A673 (cell line): Measurements from ENCODE around the gene MACROH2A2. TPM values are rescaled to one million over a fixed set of nuclear protein-coding genes. Genes with fewer than 3 reads are reported as not detected.

ENCODE experiments used
- BruUV-seq: library from RNA; stranded (reverse); fragments of 400-500 nt; replicated peaks from 2 replicates; lab custom pipeline; 2021; lab: Mats Ljungman, UMichigan
- CTCF ChIA-PET: fragments of 300-600 bp; sonication (Branson Sonifier 250); formaldehyde crosslinking; loops from one replicate; lab custom pipeline; 2022; ENCODE audit warnings: antibody characterized with exemption; lab: Charles Lee
- POLR2A ChIA-PET: fragments of 300-600 bp; sonication (Branson Sonifier 250); formaldehyde crosslinking; loops from one replicate; lab custom pipeline; 2022; ENCODE audit warnings: antibody characterized with exemption; ENCODE audit not compliant: low non-redundant PET; lab: Charles Lee
- DNase-seq: peaks from one replicate; pipeline ENCODE4 v3.0.0-alpha.2; 2015; ENCODE audit warnings: low spot score
- H3K27ac ChIP-seq: fragments of 200-600 bp; sonication (generic); 2 replicates; pipeline ENCODE4 v1.5.1; 2016; ENCODE audit warnings: mixed run types, low read depth, mild to moderate bottlenecking, mixed read lengths, antibody characterized with exemption, low read length; ENCODE audit not compliant: poor library complexity, severe bottlenecking
- H3K27me3 ChIP-seq: fragments of 200-600 bp; sonication (generic); replicated peaks from 2 replicates; pipeline ENCODE4 v1.6.1; 2017; ENCODE audit warnings: mixed run types, low read depth, mild to moderate bottlenecking, mixed read lengths, antibody characterized with exemption, low read length; ENCODE audit not compliant: insufficient read depth, poor library complexity
- H3K36me3 ChIP-seq: fragments of 200-600 bp; sonication (generic); 2 replicates; pipeline ENCODE4 v1.6.1; 2016; ENCODE audit warnings: mixed run types, mild to moderate bottlenecking, mixed read lengths, antibody characterized with exemption, low read length; ENCODE audit not compliant: insufficient read depth, poor library complexity, severe bottlenecking
- H3K4me1 ChIP-seq: fragments of 200-600 bp; sonication (generic); 2 replicates; pipeline ENCODE4 v1.6.1; 2017; ENCODE audit warnings: mixed run types, mild to moderate bottlenecking, mixed read lengths, antibody characterized with exemption, low read length; ENCODE audit not compliant: insufficient read depth, poor library complexity, severe bottlenecking
- H3K4me3 ChIP-seq: fragments of 200-600 bp; sonication (generic); 2 replicates; pipeline ENCODE4 v1.5.1; 2016; ENCODE audit warnings: low read depth, mixed run types, mild to moderate bottlenecking, mixed read lengths, low read length; ENCODE audit not compliant: poor library complexity, severe bottlenecking
- H3K9me3 ChIP-seq: fragments of 200-600 bp; sonication (generic); 2 replicates; pipeline ENCODE4 v1.6.1; 2016; ENCODE audit warnings: mixed run types, low read depth, mild to moderate bottlenecking, mixed read lengths, antibody characterized with exemption, low read length; ENCODE audit not compliant: poor library complexity, severe bottlenecking
- EZH2 ChIP-seq: fragments of 200-600 bp; sonication (generic); IDR thresholded peaks from 2 replicates; pipeline ENCODE4 v1.6.1; 2017; ENCODE audit warnings: borderline replicate concordance, low read depth, mild to moderate bottlenecking, mixed read lengths, antibody characterized with exemption, low read length; ENCODE audit not compliant: poor library complexity, severe bottlenecking
- intact Hi-C: fragments of 100-400 bp; cut with micrococcal nuclease; formaldehyde crosslinking; loops from one replicate; pipeline ENCODE4 v1.10.0; 2022; ENCODE audit not compliant: unreplicated experiment
- total RNA-seq: library from RNA; stranded (reverse); gene quantifications from 2 replicates; pipeline ENCODE4 v1.2.3, GENCODE V29; 2021
- TF ChIP-seq, protein P1 (sequence below): fragments of 300-800, 200-600 bp; sonication (generic); conservative IDR thresholded peaks from 2 replicates; pipeline ENCODE4 v1.5.1; 2017; ENCODE audit warnings: low read depth, mild to moderate bottlenecking, antibody characterized with exemption, low read length, moderate library complexity, mixed read lengths

The MACROH2A2 gene
- total RNA-seq, 1 experiment from 2014 or later = 301 TPM

GRCh38 chr10:70048030-70048723, 4.5 kb upstream of the MACROH2A2 start:
- H3K4me3 ChIP-seq = no peak overlapping the region
- peak overlapping the region; percentile 100 for H3K27ac ChIP-seq
- H3K9me3 ChIP-seq = no peaks in the 10 kb centered on the region
- no peak for TF ChIP-seq EZH2
- TF ChIP-seq, protein P1, sequence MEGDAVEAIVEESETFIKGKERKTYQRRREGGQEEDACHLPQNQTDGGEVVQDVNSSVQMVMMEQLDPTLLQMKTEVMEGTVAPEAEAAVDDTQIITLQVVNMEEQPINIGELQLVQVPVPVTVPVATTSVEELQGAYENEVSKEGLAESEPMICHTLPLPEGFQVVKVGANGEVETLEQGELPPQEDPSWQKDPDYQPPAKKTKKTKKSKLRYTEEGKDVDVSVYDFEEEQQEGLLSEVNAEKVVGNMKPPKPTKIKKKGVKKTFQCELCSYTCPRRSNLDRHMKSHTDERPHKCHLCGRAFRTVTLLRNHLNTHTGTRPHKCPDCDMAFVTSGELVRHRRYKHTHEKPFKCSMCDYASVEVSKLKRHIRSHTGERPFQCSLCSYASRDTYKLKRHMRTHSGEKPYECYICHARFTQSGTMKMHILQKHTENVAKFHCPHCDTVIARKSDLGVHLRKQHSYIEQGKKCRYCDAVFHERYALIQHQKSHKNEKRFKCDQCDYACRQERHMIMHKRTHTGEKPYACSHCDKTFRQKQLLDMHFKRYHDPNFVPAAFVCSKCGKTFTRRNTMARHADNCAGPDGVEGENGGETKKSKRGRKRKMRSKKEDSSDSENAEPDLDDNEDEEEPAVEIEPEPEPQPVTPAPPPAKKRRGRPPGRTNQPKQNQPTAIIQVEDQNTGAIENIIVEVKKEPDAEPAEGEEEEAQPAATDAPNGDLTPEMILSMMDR = no peak
- CTCF ChIA-PET = no interaction called here
- POLR2A ChIA-PET = no interaction called here
- H3K36me3 ChIP-seq = no peaks in the 10 kb centered on the region
- no TSS peak for BruUV-seq
- intact Hi-C loops = no loop called here
- H3K4me1 ChIP-seq = peaks cover 50% of the 10 kb centered on the region
- H3K27me3 ChIP-seq = no peaks in the 10 kb centered on the region
- peak; percentile 76 for DNase-seq

- peak overlapping the region; percentile 100 for H3K27ac ChIP-seq
- POLR2A ChIA-PET = interaction anchor here (1.0 kb wide), 1 partner anchor 118 kb away, joined by 5 read pairs; the partner anchor contains the start of gene SAR1A
Measured at GRCh38 chr10:70051848-70052247, 798 bp upstream of the MACROH2A2 start.

GRCh38 chr10:70053218-70053840, 683 bp downstream of the MACROH2A2 start:
- intact Hi-C loops = loop anchor here (5.0 kb wide), 2 partner anchors 81 to 94 kb away; partner anchors contain the start of gene TYSND1
- TF ChIP-seq, protein P1 = no peak
- no peak for TF ChIP-seq EZH2
- peaks cover 78% of the 10 kb centered on the region for H3K4me1 ChIP-seq
- H3K36me3 ChIP-seq = peaks cover 9% of the 10 kb centered on the region
- ChIA-PET POLR2A (interaction anchor here (0.5 to 0.7 kb wide), 2 partner anchors 13 to 18 kb away, joined by 4 to 19 read pairs; no protein-coding TSS in a partner anchor), CTCF (no interaction called here)
- BruUV-seq = no TSS peak
- H3K27ac ChIP-seq = peak overlapping the region; percentile 100
- H3K4me3 ChIP-seq = peak overlapping the region; percentile 87
- H3K9me3 ChIP-seq = no peaks in the 10 kb centered on the region
- no peaks in the 10 kb centered on the region for H3K27me3 ChIP-seq
- peak; percentile 33 for DNase-seq

More at GRCh38 chr10:70051848-70052247, 798 bp upstream of the MACROH2A2 start:
- Histone ChIP-seq H3K27me3 (no peaks in the 10 kb centered on the region), H3K4me1 (peaks cover 72% of the 10 kb centered on the region), H3K36me3 (no peaks in the 10 kb centered on the region), H3K9me3 (no peaks in the 10 kb centered on the region), H3K4me3 (peak overlapping the region; percentile 87)
- intact Hi-C loops = loop anchor here (5.0 kb wide), 2 partner anchors 80 to 95 kb away; partner anchors contain the start of gene TYSND1
- TF ChIP-seq, protein P1 = no peak
- no peak for TF ChIP-seq EZH2
- DNase-seq = peak; percentile 39
- TSS peak; percentile 64 for BruUV-seq
- CTCF ChIA-PET = no interaction called here
